Endothelial cell of hepatic sinusoid (primary cell): ENCODE results near the gene CCDC82.

Source experiments
- in situ Hi-C: cut with HindIII; loops from 2 replicates; pipeline ENCODE4 v1.10.0; 2017; ENCODE audit warnings: low sequenced_read_pairs

The CCDC82 gene

DNA sequence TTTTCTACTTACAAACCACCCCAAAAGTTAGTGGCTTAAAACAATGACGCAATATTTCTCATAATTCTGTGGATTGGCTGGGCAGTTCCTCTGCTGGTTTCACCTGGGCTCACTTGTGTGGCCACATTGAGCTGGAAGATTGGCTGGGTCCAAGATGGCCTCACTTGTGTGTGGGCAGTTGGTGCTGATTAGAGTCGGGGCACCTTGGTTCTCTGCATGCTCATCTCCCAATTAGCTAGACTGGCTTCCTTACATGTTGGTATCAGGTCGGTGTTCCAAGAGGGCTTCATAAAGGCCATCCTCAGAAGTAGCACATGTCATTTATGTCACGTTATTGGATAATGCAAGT is 59.2 kb downstream of the CCDC82 start:
- in situ Hi-C loops = no loop called here

DNA sequence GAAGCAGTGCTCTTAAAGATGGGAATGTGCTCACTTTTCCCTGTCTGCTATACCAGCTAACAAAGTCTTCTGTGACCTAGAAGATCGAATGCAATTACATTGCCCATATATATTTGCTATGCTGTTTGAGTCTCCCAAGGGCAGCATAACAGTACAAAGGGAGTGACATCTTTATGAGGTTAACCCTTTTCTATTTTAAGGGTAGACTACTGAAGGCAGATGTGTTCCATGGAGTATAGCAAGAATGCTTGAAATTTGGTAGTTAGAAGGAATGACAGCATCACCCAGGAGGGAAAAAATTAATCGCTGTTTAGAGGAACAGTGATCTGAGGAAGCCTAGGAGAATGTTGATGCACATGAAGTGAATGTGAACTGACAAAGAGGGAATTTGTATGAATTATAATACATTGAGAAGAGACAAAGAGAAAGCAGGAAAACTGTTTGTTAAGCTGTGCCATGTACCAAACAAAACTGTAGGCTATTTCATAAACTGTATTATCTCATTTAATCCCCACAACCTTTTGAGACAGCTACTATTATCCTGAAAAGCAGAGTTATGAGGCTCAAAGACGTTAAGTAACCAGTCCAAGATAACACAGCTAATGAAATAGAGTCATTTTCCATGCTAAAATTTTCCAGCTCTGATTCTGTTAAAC is 59.7 kb downstream of the CCDC82 start:
- in situ Hi-C loops = no loop called here

DNA sequence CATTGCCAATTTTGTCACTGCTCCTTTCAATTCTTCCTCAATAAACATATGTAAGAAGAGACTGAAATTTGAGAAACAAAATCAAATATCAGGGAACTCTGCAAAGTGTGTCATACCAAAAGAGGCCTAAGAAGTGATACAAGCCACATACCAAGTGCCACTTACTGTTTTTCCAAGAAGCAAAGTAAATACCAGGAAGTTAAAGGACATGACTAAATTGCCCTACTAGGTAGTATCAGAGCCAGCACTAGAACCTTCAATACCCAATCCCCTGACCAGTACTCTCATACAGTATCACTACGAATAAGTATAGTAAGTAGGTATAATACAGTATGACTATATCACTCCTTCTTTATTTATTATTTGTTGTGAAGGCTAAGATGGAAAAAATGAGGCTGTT is 60.3 kb downstream of the CCDC82 start:
- in situ Hi-C loops = no loop called here

DNA sequence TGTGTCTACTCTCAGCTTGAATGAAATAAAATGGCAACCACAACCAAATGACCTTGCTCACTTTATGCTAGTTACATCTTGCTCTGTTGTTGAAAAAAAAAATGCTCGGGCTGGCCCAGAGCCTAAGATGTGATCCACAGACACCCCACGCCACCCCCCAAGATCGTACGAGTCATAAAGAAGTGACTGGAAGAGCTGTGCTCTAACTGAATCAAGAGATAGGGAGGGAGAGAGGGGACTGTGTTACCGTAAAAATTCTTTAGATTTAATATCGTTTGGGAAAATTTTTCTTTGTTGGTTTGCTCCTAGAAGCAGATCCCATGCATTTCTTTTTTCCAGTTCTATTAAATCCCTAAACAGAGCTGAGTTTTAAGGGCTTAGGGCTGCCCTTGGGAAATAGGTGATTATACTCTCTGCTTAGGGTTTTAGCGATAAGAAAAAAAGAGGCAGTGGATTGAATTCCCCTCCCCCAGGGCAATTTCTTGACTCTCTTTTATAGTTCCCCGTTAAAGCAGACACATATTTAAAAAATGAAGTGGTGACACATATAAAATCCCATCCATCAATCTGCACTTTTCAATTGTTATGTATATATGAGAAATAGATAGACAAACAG is 61.2 kb downstream of the CCDC82 start:
- in situ Hi-C loops = no loop called here

DNA sequence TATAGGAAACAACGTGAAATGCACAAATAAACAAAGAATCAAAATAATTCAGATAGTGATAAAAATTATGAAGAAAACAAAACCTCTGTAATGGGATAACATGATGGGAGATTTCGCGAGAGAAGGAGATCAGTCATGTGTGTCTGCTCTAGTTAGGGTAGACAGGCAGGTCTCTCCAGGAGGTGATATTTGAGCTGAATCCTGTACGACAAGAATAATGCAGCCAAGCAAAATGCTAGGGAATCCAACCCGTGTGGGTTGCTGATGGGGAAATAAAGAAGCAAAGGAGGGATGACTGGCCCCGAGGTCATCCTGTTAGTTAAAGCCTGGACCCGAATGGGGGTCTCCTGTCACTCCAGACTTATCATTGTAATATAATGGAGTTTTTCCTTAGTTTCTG is 62.8 kb downstream of the CCDC82 start:
- in situ Hi-C loops = no loop called here

DNA sequence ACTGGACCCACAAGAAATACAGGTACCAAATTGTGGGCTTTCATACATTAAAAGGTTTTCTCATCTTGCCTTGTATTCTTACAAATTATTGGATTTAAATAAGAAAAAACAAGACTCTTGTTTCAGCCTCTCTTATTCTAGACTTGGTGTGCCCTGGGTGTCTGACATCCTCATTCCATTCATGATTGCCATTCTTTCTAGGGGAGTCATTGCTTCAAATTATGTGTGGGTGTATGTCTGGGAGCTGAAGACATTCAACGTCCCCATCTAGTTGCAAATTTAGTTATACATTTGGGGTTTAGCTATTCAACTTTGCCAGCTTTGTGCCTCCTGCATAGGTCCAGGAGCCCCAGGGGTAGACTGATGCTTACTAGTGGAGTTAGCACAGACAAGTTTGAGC is 64.8 kb downstream of the CCDC82 start:
- in situ Hi-C loops = no loop called here

DNA sequence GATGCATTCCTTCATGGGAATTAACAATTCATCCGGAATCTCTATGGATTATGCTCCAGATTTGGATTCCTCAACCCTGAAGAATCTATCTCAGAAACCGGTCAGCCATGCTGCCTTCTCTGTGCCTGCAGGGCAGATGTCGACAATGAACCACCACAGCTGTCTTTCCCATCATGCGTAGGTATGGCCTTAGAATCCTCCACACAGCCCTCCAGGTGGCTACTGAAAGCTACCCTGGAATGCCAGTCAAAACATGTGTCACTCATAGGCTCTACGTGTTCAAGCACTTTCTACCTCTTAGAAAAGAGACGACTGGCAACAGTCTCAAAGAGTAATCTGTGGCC is 66.1 kb downstream of the CCDC82 start:
- in situ Hi-C loops = no loop called here

DNA sequence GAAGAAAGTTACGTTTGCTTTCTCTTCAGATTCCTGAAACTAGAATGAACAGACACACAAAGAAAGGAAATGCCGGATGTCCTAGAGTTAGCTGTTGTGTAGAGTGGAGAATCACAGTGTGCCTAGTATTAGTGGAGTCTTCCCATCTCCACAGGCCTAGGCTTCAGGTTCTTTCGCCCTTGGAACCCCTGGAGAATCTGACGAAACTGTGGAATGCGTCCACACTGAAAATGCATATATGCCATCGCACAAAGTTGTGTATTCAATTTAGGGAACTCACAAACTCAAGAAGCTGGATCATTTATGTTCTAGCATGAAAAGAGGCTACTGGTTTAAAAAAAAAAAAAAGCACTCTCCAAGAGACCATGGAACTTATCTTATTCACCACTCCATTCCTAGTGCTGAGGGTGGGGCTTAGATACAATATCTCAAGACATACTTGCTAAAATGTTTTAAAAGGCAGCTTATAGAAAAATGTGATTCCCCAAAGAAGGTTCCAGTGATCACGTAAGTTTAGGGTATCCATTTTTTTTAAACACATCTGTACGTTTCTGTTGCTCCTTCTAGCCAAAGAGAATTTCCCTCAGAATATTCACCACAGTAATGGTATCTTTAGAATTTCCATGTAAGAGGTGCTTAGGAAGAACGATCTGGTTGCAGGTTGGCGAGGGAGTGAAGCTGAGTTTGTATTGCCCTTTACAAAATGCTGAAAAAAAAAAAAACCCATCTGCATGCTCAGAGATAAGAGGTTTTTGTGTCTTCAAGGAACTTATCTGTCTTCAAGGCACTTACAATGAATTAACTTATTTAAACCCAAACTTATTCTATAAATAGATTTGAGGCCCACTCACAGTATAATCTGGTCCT is 66.7 kb downstream of the CCDC82 start:
- in situ Hi-C loops = no loop called here

DNA sequence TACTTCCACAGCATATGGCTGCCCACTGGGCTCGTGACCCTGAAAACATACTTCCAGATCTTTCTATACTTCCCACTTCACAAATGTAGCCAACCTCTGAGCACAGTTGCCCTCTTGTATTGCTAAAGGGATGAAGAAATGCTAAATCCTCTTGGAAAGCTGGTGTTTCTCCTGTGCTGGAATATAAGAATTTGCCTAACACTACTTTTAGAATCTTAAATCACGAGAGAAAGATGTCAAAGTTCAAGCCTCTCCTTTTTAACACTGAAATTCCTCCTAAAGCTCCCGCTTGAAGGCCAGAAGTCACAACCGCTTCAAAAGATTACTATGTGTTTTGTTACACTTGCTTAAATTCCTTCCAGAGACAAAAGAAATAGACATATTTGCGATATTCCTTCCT is 68.6 kb downstream of the CCDC82 start:
- in situ Hi-C loops = no loop called here

DNA sequence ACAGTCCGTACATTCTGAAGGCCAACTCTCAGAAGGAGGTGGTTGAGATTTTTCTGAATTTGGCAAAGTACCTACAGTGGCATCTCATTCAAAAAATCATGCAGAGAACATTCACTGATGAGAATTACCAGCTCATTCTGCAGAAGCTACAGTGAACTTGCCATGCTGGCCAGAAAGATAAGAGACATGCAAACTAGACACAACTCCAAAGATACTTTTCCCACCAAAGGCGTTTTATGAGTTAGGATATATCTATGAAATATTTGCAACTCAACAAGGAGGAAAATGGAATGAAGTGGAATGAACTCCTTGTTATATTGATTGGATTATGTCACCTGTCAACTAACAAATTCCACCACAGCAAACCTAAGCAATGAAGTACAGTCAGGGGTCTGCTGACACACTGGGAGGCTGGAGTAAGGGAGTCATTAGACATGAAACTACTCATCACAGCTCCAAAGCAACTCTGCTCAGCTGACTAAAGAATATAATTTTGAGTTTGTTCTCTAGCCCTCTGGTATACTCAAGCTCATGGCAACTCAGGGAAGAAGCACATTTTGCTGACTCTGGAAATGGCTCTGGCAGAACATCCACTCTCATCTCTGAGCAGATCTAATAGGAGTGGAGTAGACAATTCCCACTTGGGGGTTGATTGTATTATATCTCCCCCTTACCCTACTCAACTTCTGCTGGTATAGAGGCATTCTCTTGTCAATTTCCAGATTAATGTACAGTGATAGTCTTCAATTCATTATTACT is 69.6 kb downstream of the CCDC82 start:
- in situ Hi-C loops = no loop called here

DNA sequence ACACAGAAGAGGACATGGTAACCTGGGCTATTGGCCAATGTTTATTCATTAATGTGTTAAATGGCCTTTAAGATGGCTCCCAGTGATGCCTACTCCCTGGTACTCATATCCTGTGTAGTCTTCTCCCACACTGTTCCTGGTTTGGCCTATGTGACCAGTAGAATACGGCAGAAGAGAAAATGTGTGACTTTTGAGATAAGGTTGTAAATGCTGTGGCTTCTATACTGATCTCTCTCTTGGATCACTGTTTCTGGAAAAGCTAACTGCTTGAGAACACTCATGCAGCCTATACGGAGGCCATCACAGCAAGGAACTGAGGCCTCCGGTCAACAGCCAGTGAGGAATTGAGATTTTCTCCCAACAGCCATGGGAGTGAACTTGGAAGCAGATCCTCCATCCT is 70.9 kb downstream of the CCDC82 start:
- in situ Hi-C loops = no loop called here

DNA sequence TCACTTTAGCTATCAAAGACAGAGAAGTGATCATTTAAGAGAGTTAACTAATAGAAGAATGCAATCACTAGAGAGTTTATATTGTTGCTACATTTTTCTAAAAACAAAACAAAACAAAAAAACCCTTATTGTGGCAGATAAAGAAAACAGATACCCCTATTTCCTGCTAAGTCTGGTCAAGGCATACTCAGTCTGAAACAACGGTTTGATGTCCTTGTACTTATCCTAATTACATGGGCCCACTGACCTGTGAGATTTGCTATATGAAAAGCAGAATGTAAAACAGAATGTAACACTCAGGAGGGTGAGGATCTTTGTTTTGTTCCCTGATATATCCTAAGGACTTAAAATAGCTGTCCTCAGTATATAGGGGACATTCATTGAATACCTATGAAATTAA is 71.3 kb downstream of the CCDC82 start:
- in situ Hi-C loops = no loop called here

DNA sequence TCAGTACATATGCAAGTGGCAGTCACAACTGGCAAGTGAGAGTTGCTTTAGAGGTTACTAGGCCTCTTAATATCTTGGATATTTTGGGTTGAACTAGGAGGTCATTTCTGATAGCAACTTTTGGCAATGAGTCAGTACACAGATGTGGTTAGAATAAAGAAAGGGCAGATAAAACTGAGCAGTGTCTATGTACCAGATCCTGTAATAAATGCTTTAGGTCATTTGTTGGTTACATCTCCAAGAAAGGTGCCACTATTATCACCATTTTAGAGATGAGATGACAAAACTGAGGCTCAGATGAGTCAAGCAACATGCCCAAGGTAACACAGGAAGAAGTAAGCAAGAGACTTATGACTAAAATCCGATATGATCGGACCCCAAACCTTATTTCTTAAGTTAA is 71.7 kb downstream of the CCDC82 start:
- in situ Hi-C loops = no loop called here

DNA sequence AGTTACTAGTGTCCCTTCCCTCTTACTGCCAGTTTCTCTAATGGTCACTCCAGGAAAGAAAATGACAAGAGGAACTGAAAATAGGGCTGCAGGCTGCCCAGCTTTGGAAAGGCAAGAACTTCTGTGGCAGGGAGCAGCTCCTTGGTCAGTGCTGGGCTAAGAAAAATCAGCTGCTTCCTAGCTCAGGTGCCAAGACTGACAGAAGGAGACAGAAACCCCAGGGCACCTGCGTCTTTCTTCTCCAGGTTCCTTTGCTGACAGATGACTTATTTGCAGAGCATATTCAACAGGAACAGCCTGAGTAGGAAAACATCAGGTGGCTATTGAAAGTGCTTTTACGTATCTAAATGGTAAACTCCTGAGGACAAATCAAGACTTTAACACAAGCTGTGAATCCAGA is 72.1 kb downstream of the CCDC82 start:
- in situ Hi-C loops = no loop called here

DNA sequence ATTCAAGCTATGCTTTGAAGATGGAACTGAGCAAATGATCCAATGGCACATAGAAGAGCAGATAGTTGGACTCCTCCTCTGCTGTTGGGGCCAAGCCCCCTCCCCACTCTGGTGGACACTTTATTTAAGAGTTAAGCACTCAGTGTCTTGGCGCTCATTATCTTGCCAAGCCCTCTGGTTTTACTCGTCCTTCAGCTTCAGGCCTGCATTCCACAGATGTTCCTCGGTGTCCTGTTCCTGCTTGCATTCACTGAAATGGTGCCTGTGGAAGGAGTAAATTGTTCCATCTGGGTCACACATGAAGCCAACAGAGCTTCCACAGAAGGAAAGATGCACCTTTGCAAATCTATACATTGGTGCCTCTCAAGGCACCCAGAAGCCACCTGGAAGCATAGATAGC is 72.8 kb downstream of the CCDC82 start:
- in situ Hi-C loops = no loop called here

DNA sequence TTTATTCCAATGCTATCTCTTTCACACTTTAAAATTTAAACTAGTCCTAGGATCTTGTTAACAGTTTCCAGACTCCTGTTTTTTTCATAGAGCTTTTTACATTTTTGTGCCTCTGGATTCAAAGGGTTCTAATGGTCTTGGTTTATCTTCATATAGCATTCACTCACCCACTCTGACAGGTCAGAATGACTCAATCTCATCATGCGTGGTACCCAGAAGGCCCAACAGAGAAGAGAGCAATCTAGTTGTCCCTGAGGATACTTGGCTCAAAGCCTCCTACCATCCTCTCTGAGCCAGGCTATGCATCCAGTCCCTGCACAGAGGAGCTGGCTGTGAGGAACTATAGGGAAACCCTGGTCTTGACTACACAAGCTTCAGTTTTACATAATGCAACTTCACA is 74.2 kb downstream of the CCDC82 start:
- in situ Hi-C loops = no loop called here

DNA sequence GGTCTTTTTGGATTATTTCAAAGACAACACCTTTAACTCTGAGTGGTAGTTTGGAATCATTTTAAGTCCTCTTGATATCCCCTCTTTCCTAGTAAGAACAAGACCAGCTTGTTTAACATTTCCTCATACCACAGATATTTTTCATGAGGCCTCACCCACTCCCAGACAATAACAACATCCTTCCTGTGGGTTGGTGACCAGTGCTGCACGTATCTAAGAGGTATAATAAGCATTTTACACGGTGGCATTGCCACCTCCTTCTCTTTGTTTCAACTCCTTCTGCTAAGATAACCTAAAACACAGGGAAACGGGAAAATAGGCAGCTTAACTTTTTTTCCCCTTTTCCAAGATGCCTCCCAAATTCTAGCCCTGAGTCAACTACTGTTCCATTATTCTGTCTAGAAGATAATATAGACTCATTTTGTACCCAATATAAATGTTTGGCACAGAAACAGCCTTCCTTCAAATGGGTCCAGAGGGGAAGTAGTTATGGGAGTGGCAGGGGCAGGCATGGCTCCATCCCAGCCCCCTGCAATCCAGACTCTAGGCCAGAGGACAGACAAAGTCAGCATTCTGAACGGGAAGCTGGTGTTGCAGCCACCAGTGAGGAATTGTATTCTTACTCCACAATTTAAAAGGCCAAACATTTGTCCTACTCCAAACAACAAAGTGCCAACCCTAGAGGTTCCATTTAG is 75.2 kb downstream of the CCDC82 start:
- in situ Hi-C loops = no loop called here

DNA sequence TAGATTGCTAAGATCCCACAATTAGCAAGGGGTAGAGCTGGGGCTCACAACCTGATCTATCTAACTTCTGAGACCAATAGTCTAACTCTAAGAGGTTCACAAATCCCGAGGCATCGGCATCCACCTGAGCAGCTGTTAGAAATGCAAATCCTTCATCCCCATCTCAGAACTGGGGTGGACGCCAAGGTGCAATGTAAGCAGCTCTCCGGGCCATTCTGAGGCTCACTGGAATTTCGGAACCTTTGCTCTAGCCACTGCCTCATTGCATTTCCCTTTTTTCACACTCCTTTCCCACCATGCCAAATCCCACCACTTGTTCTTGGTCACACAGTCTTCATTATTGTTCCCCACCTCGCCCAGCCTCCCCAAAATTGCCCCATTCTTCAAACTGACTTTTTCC is 76.5 kb downstream of the CCDC82 start:
- in situ Hi-C loops = no loop called here

DNA sequence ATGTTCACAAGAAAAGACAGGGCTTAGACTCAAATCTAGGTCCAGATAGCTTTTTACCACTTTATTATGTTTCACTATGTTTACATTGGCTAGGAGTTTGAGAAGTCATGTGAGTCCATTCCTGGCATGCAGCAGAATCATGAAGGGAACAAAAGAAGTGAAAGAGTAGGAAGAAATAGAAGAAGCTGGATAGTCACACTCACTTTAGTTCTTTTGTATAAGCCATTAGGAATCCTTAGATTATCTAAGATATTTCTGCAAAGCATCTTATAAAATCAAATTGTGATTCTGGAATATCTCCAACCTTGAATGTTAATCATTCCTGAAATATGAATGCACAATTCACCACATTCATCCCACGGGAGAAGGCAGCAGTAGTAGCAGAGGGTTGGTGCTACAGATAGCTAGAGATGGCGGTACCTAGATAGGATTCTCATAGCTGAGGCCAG is 78.6 kb downstream of the CCDC82 start:
- in situ Hi-C loops = no loop called here

DNA sequence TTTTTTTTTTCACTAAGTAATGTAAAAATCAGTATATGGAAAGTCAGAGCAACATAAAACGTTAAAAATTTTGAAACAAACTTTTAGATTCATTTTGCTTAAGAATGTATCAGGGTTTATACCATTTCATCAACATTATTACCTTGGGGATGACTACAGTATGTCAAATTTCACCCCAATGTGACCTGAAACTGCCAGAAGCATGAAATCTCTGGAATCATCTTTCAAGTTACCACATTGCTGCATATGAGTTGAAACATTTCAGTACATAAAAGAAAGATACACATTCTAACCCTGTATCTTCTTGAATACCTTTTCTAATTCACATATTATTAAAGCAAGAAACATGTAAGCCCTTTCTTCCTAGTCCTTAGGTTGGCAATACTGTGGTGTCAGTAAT is 79.5 kb downstream of the CCDC82 start:
- in situ Hi-C loops = no loop called here

DNA sequence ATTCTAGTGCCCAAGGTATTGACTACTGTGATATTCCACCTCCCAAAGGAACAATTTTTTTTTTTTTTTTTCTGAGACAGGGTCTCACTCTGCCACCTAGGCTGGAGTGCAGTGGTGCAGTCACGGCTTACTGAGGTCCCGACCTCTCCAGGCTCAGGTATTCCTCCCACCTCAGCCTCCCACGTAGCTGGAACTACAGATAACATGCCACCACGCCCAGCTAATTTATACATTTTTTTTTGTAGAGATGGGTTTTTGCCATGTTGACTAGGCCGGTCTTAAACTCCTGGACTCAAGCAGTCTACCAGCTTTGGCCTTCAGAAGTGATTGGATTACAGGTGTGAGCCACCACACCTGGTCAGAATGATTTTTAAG is 80.1 kb downstream of the CCDC82 start:
- in situ Hi-C loops = no loop called here
